ENCODE data around the gene ANKS1B.

The ANKS1B gene

GRCh38 chr12:98896938-98897337 lies 1087.8 kb downstream of the ANKS1B start:
- ATAC-seq = no peak
- TF ChIP-seq BACH2 (CRISPR knock-in tag; IDR thresholded peaks at IDR 0.05; ENCODE audit: borderline replicate concordance) = no peak
- no peak for TF ChIP-seq GLIS3 (CRISPR knock-in tag; IDR thresholded peaks at IDR 0.05)
- no peak for TF ChIP-seq ZC3H10 (CRISPR knock-in tag; IDR thresholded peaks at IDR 0.05)

- TF ChIP-seq ZNF8 (CRISPR knock-in tag; IDR thresholded peaks at IDR 0.05) = no peak
- TF ChIP-seq ZNF565 (CRISPR knock-in tag; conservative IDR thresholded peaks at IDR 0.05; ENCODE audit: low read depth) = no peak
- TF ChIP-seq ZFP3 (CRISPR knock-in tag; IDR thresholded peaks at IDR 0.05) = no peak
- no peak for TF ChIP-seq TOX (CRISPR knock-in tag; IDR thresholded peaks at IDR 0.05; ENCODE audit: borderline replicate concordance)
- TF ChIP-seq ESRRG (CRISPR knock-in tag; IDR thresholded peaks at IDR 0.05) = no peak
- no peak for TF ChIP-seq ZNF70 (CRISPR knock-in tag; IDR thresholded peaks at IDR 0.05)
- TF ChIP-seq GLIS3 (CRISPR knock-in tag; IDR thresholded peaks at IDR 0.05) = no peak
- TF ChIP-seq POU6F1 (CRISPR knock-in tag; IDR thresholded peaks at IDR 0.05; ENCODE audit: borderline replicate concordance, low read depth) = no peak
- TF ChIP-seq ZFP30 (CRISPR knock-in tag; IDR thresholded peaks at IDR 0.05) = no peak
- no peak for TF ChIP-seq PATZ1 (CRISPR knock-in tag; IDR thresholded peaks at IDR 0.05; ENCODE audit: borderline replicate concordance)
- TF ChIP-seq ISL1 (CRISPR knock-in tag; IDR thresholded peaks at IDR 0.05) = no peak
- TF ChIP-seq CSRNP3 (CRISPR knock-in tag; IDR thresholded peaks at IDR 0.05) = no peak
- no peak for TF ChIP-seq ARNTL (CRISPR knock-in tag; IDR thresholded peaks at IDR 0.05; ENCODE audit: borderline replicate concordance, low read depth)
- no peak for TF ChIP-seq RARB (CRISPR knock-in tag; IDR thresholded peaks at IDR 0.05)
- no peak for TF ChIP-seq CSDC2 (CRISPR knock-in tag; IDR thresholded peaks at IDR 0.05)
- TF ChIP-seq PPARA (CRISPR knock-in tag; IDR thresholded peaks at IDR 0.05; ENCODE audit: borderline replicate concordance) = no peak
- TF ChIP-seq BACH2 (CRISPR knock-in tag; IDR thresholded peaks at IDR 0.05; ENCODE audit: borderline replicate concordance) = no peak
- TF ChIP-seq, protein P1, sequence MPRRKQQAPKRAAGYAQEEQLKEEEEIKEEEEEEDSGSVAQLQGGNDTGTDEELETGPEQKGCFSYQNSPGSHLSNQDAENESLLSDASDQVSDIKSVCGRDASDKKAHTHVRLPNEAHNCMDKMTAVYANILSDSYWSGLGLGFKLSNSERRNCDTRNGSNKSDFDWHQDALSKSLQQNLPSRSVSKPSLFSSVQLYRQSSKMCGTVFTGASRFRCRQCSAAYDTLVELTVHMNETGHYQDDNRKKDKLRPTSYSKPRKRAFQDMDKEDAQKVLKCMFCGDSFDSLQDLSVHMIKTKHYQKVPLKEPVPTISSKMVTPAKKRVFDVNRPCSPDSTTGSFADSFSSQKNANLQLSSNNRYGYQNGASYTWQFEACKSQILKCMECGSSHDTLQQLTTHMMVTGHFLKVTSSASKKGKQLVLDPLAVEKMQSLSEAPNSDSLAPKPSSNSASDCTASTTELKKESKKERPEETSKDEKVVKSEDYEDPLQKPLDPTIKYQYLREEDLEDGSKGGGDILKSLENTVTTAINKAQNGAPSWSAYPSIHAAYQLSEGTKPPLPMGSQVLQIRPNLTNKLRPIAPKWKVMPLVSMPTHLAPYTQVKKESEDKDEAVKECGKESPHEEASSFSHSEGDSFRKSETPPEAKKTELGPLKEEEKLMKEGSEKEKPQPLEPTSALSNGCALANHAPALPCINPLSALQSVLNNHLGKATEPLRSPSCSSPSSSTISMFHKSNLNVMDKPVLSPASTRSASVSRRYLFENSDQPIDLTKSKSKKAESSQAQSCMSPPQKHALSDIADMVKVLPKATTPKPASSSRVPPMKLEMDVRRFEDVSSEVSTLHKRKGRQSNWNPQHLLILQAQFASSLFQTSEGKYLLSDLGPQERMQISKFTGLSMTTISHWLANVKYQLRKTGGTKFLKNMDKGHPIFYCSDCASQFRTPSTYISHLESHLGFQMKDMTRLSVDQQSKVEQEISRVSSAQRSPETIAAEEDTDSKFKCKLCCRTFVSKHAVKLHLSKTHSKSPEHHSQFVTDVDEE (CRISPR knock-in tag; IDR thresholded peaks at IDR 0.05) = no peak
- TF ChIP-seq TCF4 (CRISPR knock-in tag; IDR thresholded peaks at IDR 0.05; ENCODE audit: borderline replicate concordance) = no peak
- no peak; the same call in 1 of the 3 replicates for ATAC-seq
Observed at GRCh38 chr12:98895086-98895651, 1089.6 kb downstream of the ANKS1B start.

- ATAC-seq = peak; percentile 53; the same call in 2 of the 3 replicates
- no peak for TF ChIP-seq ZFP3 (CRISPR knock-in tag; IDR thresholded peaks at IDR 0.05)
- no peak for TF ChIP-seq ZNF565 (CRISPR knock-in tag; conservative IDR thresholded peaks at IDR 0.05; ENCODE audit: low read depth)
- no peak for TF ChIP-seq ARNTL (CRISPR knock-in tag; IDR thresholded peaks at IDR 0.05; ENCODE audit: borderline replicate concordance, low read depth)
- no peak for TF ChIP-seq ZNF8 (CRISPR knock-in tag; IDR thresholded peaks at IDR 0.05)
- no peak for TF ChIP-seq ISL1 (CRISPR knock-in tag; IDR thresholded peaks at IDR 0.05)
- no peak for TF ChIP-seq CSRNP3 (CRISPR knock-in tag; IDR thresholded peaks at IDR 0.05)
- TF ChIP-seq BACH2 (CRISPR knock-in tag; IDR thresholded peaks at IDR 0.05; ENCODE audit: borderline replicate concordance) = no peak
- no peak for TF ChIP-seq SNAI2 (CRISPR knock-in tag; IDR thresholded peaks at IDR 0.05)
- TF ChIP-seq TOX (CRISPR knock-in tag; IDR thresholded peaks at IDR 0.05; ENCODE audit: borderline replicate concordance) = no peak
- TF ChIP-seq CREB5 (CRISPR knock-in tag; IDR thresholded peaks at IDR 0.05; ENCODE audit: low read depth) = no peak
- no peak for TF ChIP-seq CSDC2 (CRISPR knock-in tag; IDR thresholded peaks at IDR 0.05)
Observed at GRCh38 chr12:98894412-98895085, 1090.2 kb downstream of the ANKS1B start.
